Thyroid gland (tissue), 4 donors: Measurements from ENCODE around the gene SLC30A7.

Experiments used
- POLR2A ChIP-seq, 2 donors: fragments of 450-650 bp; IDR thresholded peaks; one replicate each; pipeline ENCODE4 v1.6.1; 2017; ENCODE audit warnings: antibody characterized with exemption in 2 of 2, mild to moderate bottlenecking in 2 of 2, moderate library complexity in 1 of 2
- TF ChIP-seq, protein P1 (sequence below), 6 experiments: fragments of 200-600 bp in 3 of 6; fragments of 450-650 bp in 3 of 6; sonication (generic) in 3 of 6; IDR thresholded peaks; one replicate each; pipeline ENCODE4 v1.5.1; 2016 to 2019; ENCODE audit warnings: antibody characterized with exemption in 6 of 6, mild to moderate bottlenecking in 2 of 6, inconsistent platforms in 1 of 6, moderate library complexity in 1 of 6

DNA sequence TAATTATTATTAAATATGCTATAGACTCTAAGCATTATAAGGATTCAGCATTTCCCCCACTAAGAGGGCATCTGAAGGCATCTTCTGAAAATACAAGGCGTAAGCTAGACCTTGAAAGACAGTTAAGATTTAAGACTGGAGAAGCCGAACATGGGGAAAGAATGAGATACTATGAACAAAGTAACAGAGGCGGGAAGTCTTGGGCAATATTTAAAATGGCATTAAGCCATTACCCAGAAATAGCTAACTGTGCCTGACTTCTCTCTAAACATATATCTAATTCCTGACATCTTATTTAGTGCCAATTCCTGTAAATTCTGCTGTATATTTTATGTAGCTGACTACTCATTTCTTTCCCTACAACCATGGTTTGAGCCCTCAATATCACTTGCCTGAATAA is 108.8 kb downstream of the SLC30A7 start:
- TF ChIP-seq, protein P1, sequence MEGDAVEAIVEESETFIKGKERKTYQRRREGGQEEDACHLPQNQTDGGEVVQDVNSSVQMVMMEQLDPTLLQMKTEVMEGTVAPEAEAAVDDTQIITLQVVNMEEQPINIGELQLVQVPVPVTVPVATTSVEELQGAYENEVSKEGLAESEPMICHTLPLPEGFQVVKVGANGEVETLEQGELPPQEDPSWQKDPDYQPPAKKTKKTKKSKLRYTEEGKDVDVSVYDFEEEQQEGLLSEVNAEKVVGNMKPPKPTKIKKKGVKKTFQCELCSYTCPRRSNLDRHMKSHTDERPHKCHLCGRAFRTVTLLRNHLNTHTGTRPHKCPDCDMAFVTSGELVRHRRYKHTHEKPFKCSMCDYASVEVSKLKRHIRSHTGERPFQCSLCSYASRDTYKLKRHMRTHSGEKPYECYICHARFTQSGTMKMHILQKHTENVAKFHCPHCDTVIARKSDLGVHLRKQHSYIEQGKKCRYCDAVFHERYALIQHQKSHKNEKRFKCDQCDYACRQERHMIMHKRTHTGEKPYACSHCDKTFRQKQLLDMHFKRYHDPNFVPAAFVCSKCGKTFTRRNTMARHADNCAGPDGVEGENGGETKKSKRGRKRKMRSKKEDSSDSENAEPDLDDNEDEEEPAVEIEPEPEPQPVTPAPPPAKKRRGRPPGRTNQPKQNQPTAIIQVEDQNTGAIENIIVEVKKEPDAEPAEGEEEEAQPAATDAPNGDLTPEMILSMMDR (IDR thresholded peaks at IDR 0.05): no peak
- TF ChIP-seq POLR2A (IDR thresholded peaks at IDR 0.05): no peak
